ENCODE data around the gene SLC22A31.

DNA sequence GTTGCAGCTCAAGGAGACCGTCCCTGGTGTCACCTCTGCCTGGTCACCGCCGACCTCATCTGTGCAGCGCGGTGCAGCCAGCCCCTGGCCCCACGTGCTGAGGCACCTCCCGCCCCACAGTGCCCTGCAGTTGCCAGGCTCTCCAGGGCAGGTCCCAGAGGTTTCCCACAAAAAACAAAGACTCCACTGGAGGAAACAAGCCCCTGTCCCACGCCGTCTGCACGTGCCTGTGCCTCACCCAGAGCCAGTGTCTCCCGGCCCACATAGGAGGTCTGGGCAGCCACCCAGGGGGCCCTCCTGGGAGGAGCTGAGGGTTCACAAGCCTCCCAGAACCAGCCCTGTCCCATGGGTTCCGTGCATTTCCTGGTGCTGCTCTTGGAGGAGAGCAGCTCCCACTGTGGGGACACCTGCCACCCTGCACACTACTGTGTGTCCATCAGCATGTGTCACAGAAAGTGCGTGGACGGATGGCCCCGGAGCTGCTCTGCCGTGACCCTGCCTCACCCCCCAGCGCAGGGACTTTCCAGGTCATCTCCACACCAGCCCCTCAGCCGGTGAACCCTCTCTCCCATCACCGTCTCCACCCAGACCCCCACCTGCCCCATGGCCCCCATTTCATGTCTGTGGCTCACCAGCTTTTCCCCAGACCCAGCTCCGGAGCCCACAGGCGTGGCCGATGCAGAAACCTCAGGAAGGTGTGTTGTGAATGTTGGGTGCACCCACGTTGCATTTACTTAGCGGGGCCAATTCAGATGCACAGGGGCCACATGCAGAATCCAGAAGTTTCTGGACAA, 45.8 kb downstream of the SLC22A31 start:
- TF ChIP-seq, protein P1, sequence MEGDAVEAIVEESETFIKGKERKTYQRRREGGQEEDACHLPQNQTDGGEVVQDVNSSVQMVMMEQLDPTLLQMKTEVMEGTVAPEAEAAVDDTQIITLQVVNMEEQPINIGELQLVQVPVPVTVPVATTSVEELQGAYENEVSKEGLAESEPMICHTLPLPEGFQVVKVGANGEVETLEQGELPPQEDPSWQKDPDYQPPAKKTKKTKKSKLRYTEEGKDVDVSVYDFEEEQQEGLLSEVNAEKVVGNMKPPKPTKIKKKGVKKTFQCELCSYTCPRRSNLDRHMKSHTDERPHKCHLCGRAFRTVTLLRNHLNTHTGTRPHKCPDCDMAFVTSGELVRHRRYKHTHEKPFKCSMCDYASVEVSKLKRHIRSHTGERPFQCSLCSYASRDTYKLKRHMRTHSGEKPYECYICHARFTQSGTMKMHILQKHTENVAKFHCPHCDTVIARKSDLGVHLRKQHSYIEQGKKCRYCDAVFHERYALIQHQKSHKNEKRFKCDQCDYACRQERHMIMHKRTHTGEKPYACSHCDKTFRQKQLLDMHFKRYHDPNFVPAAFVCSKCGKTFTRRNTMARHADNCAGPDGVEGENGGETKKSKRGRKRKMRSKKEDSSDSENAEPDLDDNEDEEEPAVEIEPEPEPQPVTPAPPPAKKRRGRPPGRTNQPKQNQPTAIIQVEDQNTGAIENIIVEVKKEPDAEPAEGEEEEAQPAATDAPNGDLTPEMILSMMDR (IDR thresholded peaks at IDR 0.05) = no peak
- TF ChIP-seq POLR2A (IDR thresholded peaks at IDR 0.05; ENCODE audit: low read depth) (no peak), POLR2AphosphoS5 (IDR thresholded peaks at IDR 0.05) (no peak), EP300 (IDR thresholded peaks at IDR 0.05) (no peak)

Measured in esophagus muscularis mucosa (tissue), 4 donors.